ENCODE measurements around the gene HIP1. TPM values are rescaled to one million over a fixed set of nuclear protein-coding genes. Genes with fewer than 3 reads are reported as not detected.
"Not testable (repeated sequence)": the region's sequence is repeated elsewhere in the genome, so short reads cannot be mapped to it uniquely, and the experiment has no call there.

Gene HIP1
- total RNA-seq, 1 donor from 2014 or later, result 24.6 TPM

GRCh38 chr7:75578081-75578480, 160.7 kb downstream of the HIP1 start:
- no peak for DNase-seq (ENCODE audit: low read depth in 2 of 2)

GRCh38 chr7:75575488-75576121, 163.1 kb downstream of the HIP1 start:
- DNase-seq (ENCODE audit: low read depth in 2 of 2), result no peak

DNA sequence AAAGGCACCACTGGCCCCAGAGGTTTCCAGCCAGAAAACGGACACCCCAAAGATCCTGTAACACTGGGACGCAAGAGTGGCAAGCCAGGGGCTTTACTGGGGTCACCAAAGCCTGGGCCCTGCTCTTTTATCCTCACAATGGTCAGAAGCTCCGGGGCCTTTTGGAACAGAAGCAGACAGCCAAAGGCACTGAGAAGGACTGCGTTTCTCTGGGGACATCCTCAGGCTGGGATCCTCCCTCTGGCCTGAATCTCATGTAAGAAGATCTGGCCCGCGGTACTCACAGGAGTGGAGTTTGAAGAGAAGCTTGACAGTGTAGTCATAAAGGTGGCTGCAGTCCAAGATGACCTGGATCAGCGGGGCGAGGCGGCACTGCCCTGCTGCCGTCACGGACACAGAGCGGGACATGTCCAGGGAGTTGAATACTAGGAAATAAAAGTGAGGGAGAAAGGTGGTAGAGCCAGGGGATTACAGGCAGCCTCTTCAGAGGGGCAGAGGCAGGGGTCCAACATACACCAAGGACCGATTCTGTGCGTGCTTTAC, 165.2 kb downstream of the HIP1 start:
- no peak for DNase-seq (ENCODE audit: low read depth in 2 of 2)

- no peak for DNase-seq (ENCODE audit: low read depth in 2 of 2)
These were observed 165.9 kb downstream of the HIP1 start for GRCh38 chr7:75572814-75573213.

DNA sequence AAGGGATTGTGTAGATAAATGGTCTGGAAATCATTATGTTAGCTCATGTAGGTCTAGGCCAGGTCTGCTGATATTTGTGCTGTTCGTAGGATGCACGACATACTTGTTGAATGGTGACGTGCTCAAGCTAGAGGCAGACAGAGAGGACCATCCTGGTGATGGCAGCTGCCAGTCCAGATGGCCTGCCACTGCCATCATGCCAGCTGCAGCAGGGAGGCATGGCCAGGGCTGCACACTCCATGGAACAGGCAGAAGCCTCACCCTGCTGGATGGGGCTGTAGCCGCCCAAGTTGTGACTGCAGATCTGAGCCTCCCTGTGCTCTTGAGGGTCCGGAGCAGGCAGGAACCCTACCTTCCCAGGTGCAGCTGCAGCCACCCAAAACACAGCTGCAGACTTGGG, 166.3 kb downstream of the HIP1 start:
- DNase-seq (ENCODE audit: low read depth in 2 of 2), result no peak

DNA sequence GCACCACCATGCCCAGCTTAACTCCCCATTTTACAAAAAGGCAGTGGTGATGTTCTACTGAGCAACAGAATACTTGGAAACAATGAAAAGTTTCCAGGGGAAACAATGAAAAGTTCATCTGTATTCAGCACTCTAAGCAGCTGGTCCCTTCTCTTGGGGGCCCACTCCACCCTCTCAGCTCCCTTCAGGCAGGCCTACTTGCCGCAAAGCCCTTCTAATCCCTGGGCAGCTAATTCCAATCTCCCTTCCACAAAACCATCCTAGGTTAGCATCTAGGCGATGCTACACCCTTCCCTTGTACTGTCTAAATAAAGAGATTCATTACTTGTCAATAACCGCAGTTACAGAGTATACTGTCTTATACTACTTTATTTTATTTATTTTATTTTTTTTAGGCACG, 167.5 kb downstream of the HIP1 start:
- DNase-seq (ENCODE audit: low read depth in 2 of 2), result no peak

GRCh38 chr7:75569629-75570282, 169.0 kb downstream of the HIP1 start:
- not testable (repeated sequence) for DNase-seq (ENCODE audit: low read depth in 2 of 2)

DNA sequence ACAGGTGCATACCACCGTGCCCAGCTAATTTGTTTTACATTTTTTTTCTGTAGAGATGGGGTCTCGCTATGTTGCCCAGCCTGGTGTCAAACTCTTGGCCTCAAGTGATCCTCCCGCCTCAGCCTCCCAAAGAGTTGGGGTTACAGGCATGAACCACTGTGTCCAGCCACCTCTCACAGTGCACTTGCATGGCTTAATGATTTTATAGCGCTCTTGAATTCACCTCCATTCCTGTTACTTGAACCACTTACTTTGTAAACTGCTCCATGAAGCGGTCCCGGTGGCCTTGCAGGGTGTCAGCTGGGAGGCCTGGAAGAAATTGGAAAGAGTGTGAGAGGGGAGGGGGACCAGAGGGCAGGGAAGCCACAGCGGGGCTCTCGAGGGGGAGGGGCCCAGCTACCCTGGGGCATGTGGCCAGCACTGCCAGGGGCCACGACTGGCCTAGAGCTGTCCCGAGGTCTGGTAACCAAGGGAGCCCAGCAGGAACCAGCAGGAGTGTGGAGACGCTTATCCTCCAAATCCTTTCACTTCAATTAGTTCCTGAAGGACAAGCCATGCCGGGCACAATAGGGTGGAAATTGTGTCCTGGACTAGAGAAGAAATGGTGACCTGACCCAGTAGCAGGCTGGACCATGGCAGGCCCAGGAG, 170.7 kb downstream of the HIP1 start:
- DNase-seq (ENCODE audit: low read depth in 2 of 2), result no peak

DNA sequence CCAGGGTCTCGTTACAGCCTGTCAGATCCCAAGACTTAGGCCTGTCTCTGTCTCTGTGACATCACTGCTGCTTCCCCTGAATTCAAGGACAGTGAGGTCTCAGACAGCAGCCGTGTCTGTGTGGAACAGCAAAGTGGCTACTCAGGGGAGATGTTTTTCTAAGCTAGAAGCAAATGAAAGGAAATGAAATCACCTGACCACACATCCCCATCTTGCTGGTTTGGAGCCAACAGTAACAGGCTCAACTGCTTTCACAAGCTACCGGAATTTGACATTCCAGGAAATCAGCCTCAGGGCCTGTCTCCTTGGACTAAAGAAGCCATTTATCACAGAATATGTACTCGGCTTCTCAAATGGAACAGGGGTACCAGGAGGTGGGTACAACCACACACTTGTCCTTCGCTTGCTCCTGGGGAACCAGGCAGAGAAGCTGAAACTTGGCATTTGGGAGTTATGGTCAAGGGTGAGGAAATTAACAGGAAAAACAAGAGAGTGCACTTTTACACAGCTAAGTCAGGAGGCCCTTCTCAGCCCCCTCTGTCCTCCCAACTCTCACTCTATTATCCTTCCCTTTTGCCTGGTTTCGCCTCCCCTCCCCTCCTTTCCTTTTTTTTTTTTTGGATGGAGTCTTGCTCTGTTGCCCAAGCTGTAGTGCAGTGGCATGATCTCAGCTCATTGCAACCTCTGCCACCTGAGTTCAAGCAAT, 173.5 kb downstream of the HIP1 start:
- DNase-seq (ENCODE audit: low read depth in 2 of 2), result peak; percentile 43 to 94

DNA sequence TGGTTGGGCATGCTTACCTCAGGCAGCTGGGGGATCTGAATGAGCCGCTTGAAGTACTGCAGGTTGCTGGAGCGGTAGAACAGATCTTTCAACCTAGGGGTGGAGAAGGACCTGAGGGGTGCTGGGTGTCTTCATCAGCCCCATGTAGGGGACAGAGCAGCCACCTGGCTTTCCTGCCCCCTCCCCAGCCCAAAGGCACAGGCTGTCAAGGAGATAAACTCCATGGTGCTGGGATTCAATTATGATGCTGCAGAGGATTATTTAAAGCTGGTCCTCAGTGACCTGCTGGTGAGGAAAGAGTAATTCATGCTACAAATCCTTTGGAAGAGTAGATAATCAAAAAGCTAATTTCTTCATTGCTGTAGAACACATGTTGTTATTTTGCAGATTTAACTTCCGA, 175.6 kb downstream of the HIP1 start:
- DNase-seq (ENCODE audit: low read depth in 2 of 2), result no peak

- DNase-seq (ENCODE audit: low read depth in 2 of 2), result no peak
These were observed 178.8 kb downstream of the HIP1 start for GRCh38 chr7:75559976-75560365.

GRCh38 chr7:75559355-75559975, 179.3 kb downstream of the HIP1 start:
- no peak for DNase-seq (ENCODE audit: low read depth in 2 of 2)

DNA sequence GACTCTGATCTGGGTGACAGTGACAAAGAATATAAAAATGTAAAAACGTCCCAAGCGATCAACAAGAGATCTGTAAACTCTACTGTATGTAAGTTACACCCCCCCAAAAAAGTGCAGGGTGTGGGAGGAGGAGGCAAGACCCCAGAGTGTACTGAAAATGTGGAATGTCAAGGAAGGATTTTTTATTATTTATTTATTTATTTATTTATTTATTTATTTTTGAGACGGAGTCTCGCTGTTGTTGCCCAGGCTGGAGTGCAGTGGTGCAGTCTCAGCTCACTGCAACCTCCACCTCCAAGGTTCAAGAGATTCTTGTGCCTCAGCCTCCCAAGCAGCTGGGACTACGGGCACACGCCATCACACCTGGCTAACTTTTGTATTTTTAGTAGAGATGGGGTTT, 181.9 kb downstream of the HIP1 start:
- not testable (repeated sequence) for DNase-seq (ENCODE audit: low read depth in 2 of 2)

DNA sequence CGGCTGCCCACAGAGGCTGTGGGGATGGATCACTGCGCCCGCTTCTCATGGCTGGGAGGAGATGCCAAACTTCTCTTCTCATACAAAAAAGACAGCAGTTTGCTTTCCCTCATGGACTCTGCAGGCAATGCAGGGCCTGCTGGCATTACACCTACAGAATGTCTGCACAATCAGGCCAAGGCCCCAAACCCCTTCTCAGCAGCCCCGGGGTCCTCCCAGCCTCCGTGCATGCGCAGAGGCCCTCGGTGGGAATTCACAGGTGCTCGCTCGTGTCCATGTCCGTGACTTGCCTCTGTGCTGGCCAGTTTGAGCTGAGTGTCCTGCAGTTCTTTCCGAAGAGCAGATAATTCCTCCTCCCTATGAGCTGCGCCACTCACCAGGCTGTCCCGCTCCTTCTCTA, 183.0 kb downstream of the HIP1 start:
- DNase-seq (ENCODE audit: low read depth in 2 of 2), result no peak

GRCh38 chr7:75546237-75547015, 192.3 kb downstream of the HIP1 start:
- no peak for DNase-seq (ENCODE audit: low read depth in 2 of 2)

DNA sequence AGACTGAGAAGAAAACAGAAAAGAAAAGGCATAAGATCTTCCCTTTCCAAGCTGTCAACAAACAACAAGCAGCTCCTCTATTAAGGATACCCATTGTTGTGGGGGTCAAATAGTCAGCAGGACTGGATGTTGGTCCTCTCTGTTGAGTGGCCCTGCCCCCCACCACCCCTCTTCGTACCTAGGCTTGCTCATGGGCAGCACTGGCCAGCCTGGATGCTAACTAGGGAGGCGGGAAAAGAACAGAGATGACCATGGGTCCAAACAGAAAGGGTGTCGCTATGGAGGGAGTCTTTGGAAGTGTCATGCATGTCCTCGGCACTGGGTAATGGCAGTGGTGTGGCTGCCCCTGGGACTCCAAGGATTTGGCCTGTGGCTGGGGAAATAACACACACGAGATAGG, 201.0 kb downstream of the HIP1 start:
- no peak for DNase-seq (ENCODE audit: low read depth in 2 of 2)

- DNase-seq (ENCODE audit: low read depth in 2 of 2), result no peak
These were observed 201.7 kb downstream of the HIP1 start for GRCh38 chr7:75536940-75537538.

DNA sequence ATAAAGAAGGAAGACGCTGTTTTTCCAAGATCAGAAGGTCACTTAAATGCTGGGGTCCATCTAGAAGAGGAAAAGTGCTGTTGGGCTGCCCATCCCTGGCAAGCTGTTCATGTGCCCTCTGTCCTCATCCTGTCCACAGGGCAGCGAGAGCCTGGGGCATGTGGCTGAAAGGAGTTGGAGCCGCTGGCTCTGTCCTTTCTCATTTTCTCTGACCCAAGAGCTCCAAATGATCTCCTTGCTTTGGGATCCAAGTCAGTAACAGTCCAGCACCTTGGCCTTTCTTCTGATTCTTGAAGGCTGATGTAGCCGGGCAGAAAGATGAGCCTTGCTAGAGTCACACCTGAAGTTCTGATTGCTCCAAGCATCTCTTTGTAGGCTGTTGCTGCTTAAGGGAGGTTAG, 202.2 kb downstream of the HIP1 start:
- no peak for DNase-seq (ENCODE audit: low read depth in 2 of 2)

DNA sequence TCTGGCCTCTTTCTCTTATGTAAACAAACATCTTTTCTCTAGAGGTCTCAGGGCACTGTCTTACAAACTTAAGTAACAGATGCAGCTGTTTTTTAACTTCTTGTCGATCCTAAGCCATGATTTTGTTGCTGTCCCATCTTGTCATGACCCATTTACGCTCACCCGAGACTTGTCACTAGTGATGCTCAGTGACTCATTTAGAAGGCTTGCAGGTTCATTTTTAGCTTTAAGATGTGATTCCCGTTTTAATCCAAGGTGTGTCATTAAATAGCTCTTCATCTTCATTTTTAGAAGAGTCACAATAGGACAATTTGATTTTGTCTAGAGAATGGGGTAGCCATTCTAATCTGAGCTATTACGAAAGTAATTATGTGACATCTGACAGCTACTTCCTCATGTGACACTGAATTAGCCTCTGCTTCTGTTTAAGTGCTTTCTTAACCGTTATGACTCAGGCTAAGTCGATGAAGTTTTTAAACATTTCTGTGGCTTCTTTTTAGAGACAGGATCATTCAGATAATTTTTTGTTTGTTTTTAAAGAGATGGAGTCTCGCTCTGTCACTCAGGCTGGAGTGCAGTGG, 203.9 kb downstream of the HIP1 start:
- DNase-seq (ENCODE audit: low read depth in 2 of 2), result peak in 1 of 2 donors; percentile 41

DNA sequence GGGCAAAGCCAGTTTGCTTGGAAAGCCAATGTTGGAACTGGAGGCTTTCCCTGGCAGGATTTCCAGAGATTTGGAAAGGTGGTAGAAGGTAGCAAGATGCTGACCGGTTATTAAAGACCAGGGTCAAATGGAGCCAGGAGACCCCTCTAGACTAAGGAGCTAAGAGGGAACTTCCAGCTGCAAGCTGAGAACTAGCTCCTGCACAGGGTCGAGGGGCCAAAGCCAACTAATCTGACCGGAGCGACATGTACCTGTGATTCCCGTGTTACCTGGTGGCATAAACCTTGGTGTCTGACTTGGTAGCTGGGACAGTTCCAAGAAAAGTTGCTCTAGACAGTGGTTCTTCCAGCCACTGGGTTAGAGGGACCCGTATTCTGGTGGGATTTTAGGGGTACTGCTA, 204.8 kb downstream of the HIP1 start:
- DNase-seq (ENCODE audit: low read depth in 2 of 2), result no peak

Data from lung microvascular endothelial cell (primary cell).